Thymus (tissue), 11 donors: ENCODE measurements around the gene MS4A4A. TPM values are rescaled to one million over a fixed set of nuclear protein-coding genes. Genes with fewer than 3 reads are reported as not detected.
"Not testable (repeated sequence)": the region's sequence is repeated elsewhere in the genome, so short reads cannot be mapped to it uniquely, and the experiment has no call there.

Source experiments
- DNase-seq, 9 donors: peaks; one replicate each; pipeline ENCODE4 v3.0.0-alpha.2; 2013; ENCODE audit warnings: low spot score in 9 of 9, low read depth in 6 of 9, missing footprints in 1 of 9
- H3K27ac ChIP-seq, 2 donors: one replicate each; pipeline ENCODE4 v1.5.1; 2013; ENCODE audit warnings: control low read depth in 1 of 2, low read depth in 1 of 2, low read length in 1 of 2, mild to moderate bottlenecking in 1 of 2, moderate library complexity in 1 of 2
- H3K27me3 ChIP-seq, 2 donors: one replicate each; pipeline ENCODE4 v1.5.1; 2013; ENCODE audit warnings: low read length in 1 of 2; ENCODE audit not compliant: control insufficient read depth in 2 of 2, insufficient read depth in 1 of 2
- H3K36me3 ChIP-seq, 2 donors: one replicate each; pipeline ENCODE4 v1.5.1; 2013; ENCODE audit warnings: low read length in 1 of 2, mild to moderate bottlenecking in 1 of 2, moderate library complexity in 1 of 2; ENCODE audit not compliant: control insufficient read depth in 2 of 2, insufficient read depth in 2 of 2
- H3K4me1 ChIP-seq, 2 donors: one replicate each; pipeline ENCODE4 v1.5.1; 2013; ENCODE audit warnings: low read length in 2 of 2; ENCODE audit not compliant: control insufficient read depth in 2 of 2, insufficient read depth in 2 of 2
- H3K4me3 ChIP-seq, 2 donors: one replicate each; pipeline ENCODE4 v1.5.1; 2013; ENCODE audit warnings: low read length in 2 of 2, control low read depth in 1 of 2, mild to moderate bottlenecking in 1 of 2
- H3K9me3 ChIP-seq, 2 donors: one replicate each; pipeline ENCODE4 v1.5.1; 2013; ENCODE audit warnings: low read length in 1 of 2, mild to moderate bottlenecking in 1 of 2; ENCODE audit not compliant: control insufficient read depth in 2 of 2, insufficient read depth in 1 of 2
- WGBS: extraction: QIAGEN DNeasy Blood & Tissue Kit; methylation state at CpG from one replicate; pipeline ENCODE4 v1.1.7; 2013; 5-methylcytosine and 5-hydroxymethylcytosine counted together
- polyA plus RNA-seq: library from polyadenylated mRNA; stranded (reverse); fragments of 200-250 nt; gene quantifications from one replicate; pipeline ENCODE4 v1.2.3, GENCODE V29; 2013
- total RNA-seq: library from RNA; stranded (reverse); fragments of 120-200 nt; gene quantifications from one replicate; pipeline ENCODE4 v1.2.4, GENCODE V29; 2013
- donor health status: healthy.

Gene MS4A4A
- total and polyA plus RNA-seq, 2 donors, result 14.1 to 55.6 TPM

DNA sequence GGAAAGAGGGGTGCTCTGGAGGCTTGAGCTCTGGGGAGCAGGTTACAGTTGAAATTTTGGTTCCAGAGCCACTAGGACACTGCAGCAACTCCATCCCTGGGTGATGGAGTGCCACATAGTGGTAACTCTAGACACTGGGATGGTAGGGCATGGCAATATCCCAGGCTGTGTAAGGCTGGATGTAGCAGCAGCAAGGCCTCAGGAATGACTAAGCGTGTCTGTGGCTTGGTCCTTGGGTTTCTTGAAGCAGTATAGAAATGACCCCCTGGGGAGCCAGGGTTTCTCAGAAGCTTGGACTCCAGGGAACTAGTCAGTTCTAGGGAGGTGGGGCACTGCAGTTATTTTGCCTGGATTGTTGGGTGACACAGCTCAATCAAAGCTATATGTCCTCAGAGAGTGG, 8.1 kb downstream of the MS4A4A start:
- no peaks in the 10 kb centered on the region for H3K9me3 ChIP-seq
- 96% methylated on average over 1 of the region's 1 CpG for WGBS
- no peaks in the 10 kb centered on the region for H3K36me3 ChIP-seq
- no peak overlapping the region for H3K27ac ChIP-seq
- no peaks in the 10 kb centered on the region for H3K27me3 ChIP-seq
- DNase-seq, result no peak
- no peak overlapping the region for H3K4me3 ChIP-seq
- no peaks in the 10 kb centered on the region for H3K4me1 ChIP-seq

GRCh38 chr11:60292145-60292544, 11.7 kb downstream of the MS4A4A start:
- Histone ChIP-seq H3K27me3 (no peaks in the 10 kb centered on the region), H3K36me3 (no peaks in the 10 kb centered on the region), H3K4me1 (no peaks in the 10 kb centered on the region), H3K4me3 (no peak overlapping the region), H3K27ac (no peak overlapping the region), H3K9me3 (no peaks in the 10 kb centered on the region)
- whole genome bisulfite sequencing, result 99% methylated on average over 2 of the region's 2 CpGs
- no peak for DNase-seq

DNA sequence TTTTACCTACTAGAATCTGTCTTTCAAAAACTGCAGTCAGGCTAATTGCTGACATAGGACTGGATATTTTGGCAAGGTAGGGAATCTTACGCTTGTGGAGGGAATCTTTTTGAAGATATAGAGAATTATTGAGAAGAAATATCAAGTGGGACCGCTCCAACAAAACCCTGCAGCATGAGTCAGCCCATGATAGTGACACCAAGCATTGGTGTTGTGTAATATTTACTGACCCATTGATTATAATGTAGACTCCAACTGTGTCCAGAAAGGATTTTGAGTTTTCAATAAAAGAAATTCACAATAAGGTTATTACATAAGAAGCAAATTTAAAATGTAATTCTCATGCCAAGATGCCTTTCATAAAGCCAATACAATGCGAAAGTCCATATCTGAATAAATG, 20.7 kb downstream of the MS4A4A start:
- H3K4me3 ChIP-seq, result no peak overlapping the region
- H3K4me1 ChIP-seq, result no peaks in the 10 kb centered on the region
- DNase-seq, result no peak
- no peaks in the 10 kb centered on the region for H3K9me3 ChIP-seq
- H3K27me3 ChIP-seq, result no peaks in the 10 kb centered on the region
- no peak overlapping the region for H3K27ac ChIP-seq
- WGBS, result 76% methylated on average over 3 of the region's 3 CpGs
- no peaks in the 10 kb centered on the region for H3K36me3 ChIP-seq

DNA sequence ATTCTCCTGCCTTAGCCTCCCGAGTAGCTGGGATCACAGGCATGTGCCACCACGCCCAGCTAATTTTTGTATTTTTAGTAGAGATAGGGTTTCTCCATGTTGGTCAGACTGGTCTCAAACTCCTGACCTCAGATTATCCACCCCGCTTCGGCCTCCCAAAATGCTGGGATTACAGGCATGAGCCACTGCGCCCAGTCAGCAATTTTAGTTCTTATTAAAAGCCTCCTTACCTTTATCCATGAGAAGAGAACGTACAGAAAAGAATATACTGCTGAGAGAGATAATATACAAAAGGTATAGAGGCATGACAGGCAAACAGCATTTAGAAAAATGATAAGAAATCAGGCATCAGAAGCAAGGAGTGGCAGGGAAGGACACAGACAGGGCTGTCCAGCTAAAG, 21.4 kb downstream of the MS4A4A start:
- DNase-seq, H3K9me3 ChIP-seq, H3K4me1 ChIP-seq, H3K27me3 ChIP-seq, H3K4me3 ChIP-seq, H3K27ac ChIP-seq, H3K36me3 ChIP-seq: not testable (repeated sequence)
- WGBS, result 97% methylated on average over 6 of the region's 6 CpGs

GRCh38 chr11:60303661-60304060, 23.2 kb downstream of the MS4A4A start:
- Histone ChIP-seq H3K9me3 (no peaks in the 10 kb centered on the region), H3K4me3 (no peak overlapping the region), H3K4me1 (no peaks in the 10 kb centered on the region), H3K36me3 (no peaks in the 10 kb centered on the region), H3K27ac (no peak overlapping the region), H3K27me3 (no peaks in the 10 kb centered on the region)
- WGBS, result 96% methylated on average over 5 of the region's 5 CpGs
- DNase-seq, result no peak

GRCh38 chr11:60305906-60306619, 25.6 kb downstream of the MS4A4A start:
- no peak for DNase-seq
- Histone ChIP-seq H3K4me1 (no peaks in the 10 kb centered on the region), H3K36me3 (no peaks in the 10 kb centered on the region), H3K27me3 (no peaks in the 10 kb centered on the region), H3K4me3 (no peak overlapping the region), H3K27ac (no peak overlapping the region), H3K9me3 (no peaks in the 10 kb centered on the region)
- WGBS, result 99% methylated on average over 3 of the region's 3 CpGs

DNA sequence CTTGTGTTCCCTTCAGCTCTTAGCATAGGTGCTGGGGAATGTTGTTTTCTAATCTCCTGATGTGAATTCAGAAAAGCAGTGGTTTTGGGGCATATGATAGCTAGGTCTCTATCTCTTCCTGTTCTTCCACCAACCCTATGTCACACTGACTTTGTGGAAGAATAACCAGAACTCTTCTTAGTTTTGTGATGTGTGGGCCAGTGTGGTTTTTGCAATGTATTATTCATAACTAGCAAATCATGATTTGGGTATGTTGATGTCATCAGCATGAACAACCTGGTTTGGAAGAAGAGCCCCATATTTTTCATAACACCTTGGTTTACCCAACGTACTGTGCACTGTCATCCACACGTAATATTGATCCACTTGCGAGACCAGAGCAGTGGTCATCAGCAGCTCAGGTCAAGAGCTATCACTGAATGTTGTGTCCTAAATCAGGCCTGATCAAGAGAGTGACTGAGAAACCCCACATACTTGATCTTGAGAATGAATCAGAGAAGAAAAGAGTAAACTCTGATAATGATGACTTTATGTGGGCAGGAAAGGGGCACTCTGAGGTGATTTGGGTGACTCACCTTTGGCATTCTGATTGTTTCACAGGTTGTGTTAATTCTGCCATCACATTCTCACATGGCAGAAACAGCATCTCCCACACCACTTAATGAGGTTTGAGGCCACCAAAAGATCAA, 27.2 kb downstream of the MS4A4A start:
- H3K4me3 ChIP-seq, result no peak overlapping the region
- no peak for DNase-seq
- no peaks in the 10 kb centered on the region for H3K4me1 ChIP-seq
- 93% methylated on average over 3 of the region's 3 CpGs for WGBS
- H3K36me3 ChIP-seq, result no peaks in the 10 kb centered on the region
- no peaks in the 10 kb centered on the region for H3K27me3 ChIP-seq
- H3K9me3 ChIP-seq, result no peaks in the 10 kb centered on the region
- H3K27ac ChIP-seq, result no peak overlapping the region

DNA sequence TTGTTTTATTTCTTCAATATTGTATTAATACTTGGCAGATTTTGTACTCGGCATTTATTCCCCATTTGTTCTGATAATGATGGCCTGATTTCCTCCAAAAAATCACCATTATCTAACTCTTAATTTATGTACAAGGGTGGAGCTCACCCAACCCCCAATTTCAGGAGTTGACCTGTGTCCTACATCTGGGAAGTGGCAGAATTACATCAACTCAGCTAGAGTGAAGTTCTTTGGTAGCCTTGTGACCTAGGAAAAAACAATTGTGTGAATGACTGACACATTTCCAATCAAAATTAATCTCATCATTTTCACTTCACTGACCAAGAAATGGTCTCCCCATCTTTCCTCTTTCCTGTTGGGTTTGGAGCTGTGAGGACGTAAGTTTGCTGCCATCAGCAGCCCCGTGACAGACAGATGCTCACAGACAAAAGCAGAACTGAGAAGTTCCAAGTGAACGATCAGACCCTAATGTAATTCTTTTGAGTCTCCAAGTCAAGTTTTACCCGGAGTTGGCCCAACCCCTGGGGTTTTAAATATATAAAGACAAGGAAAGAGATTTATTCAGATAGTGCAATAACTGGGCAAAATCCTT, 30.0 kb downstream of the MS4A4A start:
- DNase-seq, result peak in 1 of 9 donors; percentile 4
- Histone ChIP-seq H3K4me3 (no peak overlapping the region), H3K9me3 (no peaks in the 10 kb centered on the region), H3K36me3 (no peaks in the 10 kb centered on the region), H3K27me3 (no peaks in the 10 kb centered on the region), H3K27ac (no peak overlapping the region), H3K4me1 (no peaks in the 10 kb centered on the region)
- 75% methylated on average over 5 of the region's 5 CpGs for WGBS

DNA sequence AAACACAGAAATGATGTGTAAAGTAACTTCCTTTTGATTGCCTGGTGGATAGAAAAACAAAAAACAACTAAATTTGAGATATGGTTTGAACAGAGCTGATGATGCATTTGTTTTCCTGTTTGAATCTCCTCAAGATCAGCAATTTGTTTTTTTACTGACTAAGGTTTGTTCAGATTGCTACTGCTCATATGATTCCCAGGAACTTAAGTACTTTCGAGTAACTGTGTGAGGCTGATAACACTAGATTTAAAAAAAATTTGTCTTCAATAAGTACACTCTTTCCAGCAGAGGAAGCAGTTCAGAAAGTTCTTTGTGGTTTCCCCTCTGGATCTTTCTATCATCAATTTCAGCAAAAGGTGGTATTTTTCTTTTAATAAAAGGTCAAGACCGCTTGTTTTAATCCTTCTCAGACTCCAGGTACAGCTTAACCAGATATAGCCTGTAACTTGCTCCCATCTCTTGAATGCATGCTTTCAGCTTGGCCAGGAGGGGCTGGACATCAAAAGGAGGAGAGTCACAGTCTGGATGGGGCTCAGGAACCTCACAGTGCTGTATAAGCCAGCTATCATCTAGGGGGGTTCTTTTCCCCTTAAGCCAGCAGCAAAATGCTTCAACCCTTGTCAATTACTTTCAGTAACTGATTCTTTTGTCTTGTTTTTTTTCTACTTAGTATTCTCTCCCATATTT, 34.3 kb downstream of the MS4A4A start:
- no peak for DNase-seq
- 9% methylated on average over 2 of the region's 2 CpGs for WGBS
- Histone ChIP-seq H3K27ac (no peak overlapping the region), H3K36me3 (no peaks in the 10 kb centered on the region), H3K9me3 (peaks cover 0 to 6% of the 10 kb centered on the region in 2 donors), H3K4me3 (no peak overlapping the region), H3K27me3 (no peaks in the 10 kb centered on the region), H3K4me1 (no peaks in the 10 kb centered on the region)
